Thymus (tissue), 14 donors: Measurements from ENCODE around the gene TTC4. TPM values are rescaled to one million over a fixed set of nuclear protein-coding genes. Genes with fewer than 3 reads are reported as not detected.
A peak's percentile ranks its signal among the peaks of the same experiment; 100 is the strongest.

ENCODE experiments used
- DNase-seq, 9 donors: peaks; one replicate each; pipeline ENCODE4 v3.0.0-alpha.2; 2013; ENCODE audit warnings: low spot score in 9 of 9, low read depth in 6 of 9, missing footprints in 1 of 9
- H3K27ac ChIP-seq, 2 donors: one replicate each; pipeline ENCODE4 v1.5.1; 2013; ENCODE audit warnings: control low read depth in 1 of 2, low read depth in 1 of 2, low read length in 1 of 2, mild to moderate bottlenecking in 1 of 2, moderate library complexity in 1 of 2
- H3K27me3 ChIP-seq, 2 donors: one replicate each; pipeline ENCODE4 v1.5.1; 2013; ENCODE audit warnings: low read length in 1 of 2; ENCODE audit not compliant: control insufficient read depth in 2 of 2, insufficient read depth in 1 of 2
- H3K36me3 ChIP-seq, 2 donors: one replicate each; pipeline ENCODE4 v1.5.1; 2013; ENCODE audit warnings: low read length in 1 of 2, mild to moderate bottlenecking in 1 of 2, moderate library complexity in 1 of 2; ENCODE audit not compliant: control insufficient read depth in 2 of 2, insufficient read depth in 2 of 2
- H3K4me1 ChIP-seq, 2 donors: one replicate each; pipeline ENCODE4 v1.5.1; 2013; ENCODE audit warnings: low read length in 2 of 2; ENCODE audit not compliant: control insufficient read depth in 2 of 2, insufficient read depth in 2 of 2
- H3K4me3 ChIP-seq, 2 donors: one replicate each; pipeline ENCODE4 v1.5.1; 2013; ENCODE audit warnings: low read length in 2 of 2, control low read depth in 1 of 2, mild to moderate bottlenecking in 1 of 2
- H3K9me3 ChIP-seq, 2 donors: one replicate each; pipeline ENCODE4 v1.5.1; 2013; ENCODE audit warnings: low read length in 1 of 2, mild to moderate bottlenecking in 1 of 2; ENCODE audit not compliant: control insufficient read depth in 2 of 2, insufficient read depth in 1 of 2
- WGBS: extraction: QIAGEN DNeasy Blood & Tissue Kit; methylation state at CpG from one replicate; pipeline ENCODE4 v1.1.7; 2013; 5-methylcytosine and 5-hydroxymethylcytosine counted together
- long read RNA-seq, 10 donors: transcript quantifications; one replicate each; lab custom pipeline, GENCODE V29; 2026
- polyA plus RNA-seq: library from polyadenylated mRNA; stranded (reverse); fragments of 200-250 nt; gene quantifications from one replicate; pipeline ENCODE4 v1.2.3, GENCODE V29; 2013
- total RNA-seq: library from RNA; stranded (reverse); fragments of 120-200 nt; gene quantifications from one replicate; pipeline ENCODE4 v1.2.4, GENCODE V29; 2013
- donor health status: healthy.

The TTC4 gene, protein sequence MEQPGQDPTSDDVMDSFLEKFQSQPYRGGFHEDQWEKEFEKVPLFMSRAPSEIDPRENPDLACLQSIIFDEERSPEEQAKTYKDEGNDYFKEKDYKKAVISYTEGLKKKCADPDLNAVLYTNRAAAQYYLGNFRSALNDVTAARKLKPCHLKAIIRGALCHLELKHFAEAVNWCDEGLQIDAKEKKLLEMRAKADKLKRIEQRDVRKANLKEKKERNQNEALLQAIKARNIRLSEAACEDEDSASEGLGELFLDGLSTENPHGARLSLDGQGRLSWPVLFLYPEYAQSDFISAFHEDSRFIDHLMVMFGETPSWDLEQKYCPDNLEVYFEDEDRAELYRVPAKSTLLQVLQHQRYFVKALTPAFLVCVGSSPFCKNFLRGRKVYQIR
- 19.9 TPM for total RNA-seq
- 20.6 TPM for polyA plus RNA-seq
- long read RNA-seq, donor 1, partial matches to known transcripts, result 0 of 2 reads
- long read RNA-seq, donor 1, other reads (novel, unspliced or antisense), result 0 of 2 reads
- long read RNA-seq, donor 2, transcript TTC4-201 (10 exons, 2,395 nt), result major isoform, 11 of 11 reads
- long read RNA-seq, donor 2, partial matches to known transcripts, result 0 of 11 reads
- long read RNA-seq, donor 2, other reads (novel, unspliced or antisense), result 0 of 11 reads
- long read RNA-seq, donor 3, transcript TTC4-201 (10 exons, 2,395 nt), result major isoform, 7 of 9 reads
- long read RNA-seq, donor 3, partial matches to known transcripts, result 0 of 9 reads
- long read RNA-seq, donor 3, other reads (novel, unspliced or antisense), result 0 of 9 reads
- long read RNA-seq, donor 4, transcript TTC4-201 (10 exons, 2,395 nt), result major isoform, 5 of 9 reads
- long read RNA-seq, donor 4, partial matches to known transcripts, result 0 of 9 reads
- long read RNA-seq, donor 4, other reads (novel, unspliced or antisense), result 0 of 9 reads
- long read RNA-seq, donor 5, transcript TTC4-201 (10 exons, 2,395 nt), result major isoform, 12 of 15 reads
- long read RNA-seq, donor 5, partial matches to known transcripts, result 0 of 15 reads
- long read RNA-seq, donor 5, other reads (novel, unspliced or antisense), result 0 of 15 reads
- long read RNA-seq, donor 6, transcript TTC4-201 (10 exons, 2,395 nt), result major isoform, 8 of 8 reads
- long read RNA-seq, donor 6, partial matches to known transcripts, result 0 of 8 reads
- long read RNA-seq, donor 6, other reads (novel, unspliced or antisense), result 0 of 8 reads
- long read RNA-seq, donor 7, transcript TTC4-201 (10 exons, 2,395 nt), result major isoform, 11 of 12 reads
- long read RNA-seq, donor 7, partial matches to known transcripts, result 0 of 12 reads
- long read RNA-seq, donor 7, other reads (novel, unspliced or antisense), result 0 of 12 reads
- long read RNA-seq, donor 8, partial matches to known transcripts, result 0 of 1 reads
- long read RNA-seq, donor 8, other reads (novel, unspliced or antisense), result 0 of 1 reads
- long read RNA-seq, donor 9, transcript TTC4-201 (10 exons, 2,395 nt), result major isoform, 8 of 10 reads
- long read RNA-seq, donor 9, partial matches to known transcripts, result 0 of 10 reads
- long read RNA-seq, donor 9, other reads (novel, unspliced or antisense), result 0 of 10 reads
- long read RNA-seq, donor 10, transcript TTC4-204 (3 exons, 549 nt), result major isoform, 6 of 12 reads
- long read RNA-seq, donor 10, transcript TTC4-201 (10 exons, 2,395 nt), result major isoform, 6 of 12 reads
- long read RNA-seq, donor 10, partial matches to known transcripts, result 0 of 12 reads
- long read RNA-seq, donor 10, other reads (novel, unspliced or antisense), result 0 of 12 reads

DNA sequence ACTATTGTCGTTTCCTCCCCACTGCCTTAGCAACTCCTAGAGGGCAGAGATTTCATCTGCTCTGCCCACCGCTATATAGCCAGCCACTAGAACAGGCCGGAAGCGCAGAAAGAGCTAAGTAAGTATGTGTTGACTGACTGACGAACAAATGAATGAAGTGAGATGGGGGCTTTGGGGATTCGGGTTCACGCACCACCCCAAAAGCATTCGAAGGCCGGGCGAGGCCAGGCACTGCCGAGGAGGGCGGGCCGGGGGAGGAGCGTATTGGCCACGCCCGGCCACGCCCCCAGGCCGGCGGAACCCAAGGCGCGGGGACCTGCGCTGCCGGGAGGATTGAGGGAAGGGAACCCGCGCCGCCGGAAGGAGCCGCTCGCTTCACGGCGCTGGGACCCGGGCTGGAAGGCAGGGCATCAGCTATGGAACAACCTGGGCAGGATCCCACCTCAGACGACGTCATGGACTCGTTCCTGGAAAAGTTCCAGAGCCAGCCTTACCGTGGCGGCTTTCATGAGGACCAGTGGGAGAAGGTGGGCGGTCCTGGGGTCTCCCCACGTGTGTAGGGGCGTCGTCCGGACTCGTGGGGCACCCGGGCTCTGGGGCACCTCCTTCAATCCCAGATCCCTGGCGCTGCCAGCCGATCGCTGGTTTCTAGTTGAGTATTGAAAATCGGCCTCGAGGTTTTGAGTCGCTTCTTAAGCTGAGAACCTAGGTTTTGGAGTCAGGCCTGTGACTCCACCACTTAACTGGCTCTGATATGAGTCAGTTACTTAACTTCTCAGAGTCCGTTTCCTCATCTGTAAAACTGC lies at the start of gene TTC4:
TSS of gene TTC4 (plus strand) at position 369 of the 806 bp plus-strand sequence. CDS start at position 417, 48 bp downstream.
- DNase-seq, result peak; percentile 44 to 91 (median 72)
- H3K27ac ChIP-seq, result peak within 1 kb of the TSS in 1 of 2 donors; percentile 86
- H3K36me3 ChIP-seq, result peaks cover 0 to 12% of the 10 kb centered on the region in 2 donors
- WGBS, result under 1% methylated on average over 51 of the region's 51 CpGs
- no peaks in the 10 kb centered on the region for H3K9me3 ChIP-seq
- no peaks in the 10 kb centered on the region for H3K27me3 ChIP-seq
- peak within 1 kb of the TSS; percentile 96 to 97 for H3K4me3 ChIP-seq
- peaks cover 11% of the 10 kb centered on the region in 2 donors for H3K4me1 ChIP-seq

DNA sequence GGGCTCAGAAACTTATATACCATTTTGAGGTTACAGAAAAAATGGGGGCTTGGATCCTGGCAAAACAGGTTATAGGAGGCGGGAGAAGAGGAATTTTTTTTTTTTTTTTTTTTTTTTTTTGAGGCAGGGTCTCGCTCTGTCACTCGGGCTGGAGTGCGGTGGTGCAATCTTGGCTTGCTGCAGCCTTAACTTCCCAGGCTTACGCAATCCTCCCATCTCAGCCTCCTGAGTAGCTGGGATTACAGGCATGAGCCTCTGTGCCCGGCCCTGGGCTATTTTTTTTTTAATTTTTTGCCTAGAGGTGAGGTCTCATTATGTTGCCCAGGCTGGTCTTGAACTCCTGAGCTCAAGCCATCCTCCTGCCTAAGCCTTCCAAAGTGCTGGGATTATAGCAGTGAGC lies 49.3 kb upstream of the TTC4 start:
- no peak overlapping the region for H3K4me3 ChIP-seq
- no peaks in the 10 kb centered on the region for H3K36me3 ChIP-seq
- H3K4me1 ChIP-seq, result no peaks in the 10 kb centered on the region
- H3K27ac ChIP-seq, result no peak overlapping the region
- H3K9me3 ChIP-seq, result peaks cover 0 to 4% of the 10 kb centered on the region in 2 donors
- WGBS, result 94% methylated on average over 6 of the region's 6 CpGs
- DNase-seq, result no peak
- no peaks in the 10 kb centered on the region for H3K27me3 ChIP-seq

- Histone ChIP-seq H3K27ac (no peak overlapping the region), H3K36me3 (no peaks in the 10 kb centered on the region), H3K4me3 (no peak overlapping the region), H3K9me3 (peaks cover 0 to 4% of the 10 kb centered on the region in 2 donors), H3K4me1 (no peaks in the 10 kb centered on the region), H3K27me3 (no peaks in the 10 kb centered on the region)
- no peak for DNase-seq
- 94% methylated on average over 2 of the region's 2 CpGs for WGBS
Measured at GRCh38 chr1:54667797-54668196, 47.9 kb upstream of the TTC4 start.

GRCh38 chr1:54668567-54668966 lies 47.1 kb upstream of the TTC4 start:
- no peak overlapping the region for H3K27ac ChIP-seq
- WGBS, result 96% methylated on average over 2 of the region's 2 CpGs
- no peaks in the 10 kb centered on the region for H3K36me3 ChIP-seq
- no peaks in the 10 kb centered on the region for H3K27me3 ChIP-seq
- no peaks in the 10 kb centered on the region for H3K4me1 ChIP-seq
- DNase-seq, result no peak
- H3K4me3 ChIP-seq, result no peak overlapping the region
- H3K9me3 ChIP-seq, result peaks cover 0 to 4% of the 10 kb centered on the region in 2 donors

DNA sequence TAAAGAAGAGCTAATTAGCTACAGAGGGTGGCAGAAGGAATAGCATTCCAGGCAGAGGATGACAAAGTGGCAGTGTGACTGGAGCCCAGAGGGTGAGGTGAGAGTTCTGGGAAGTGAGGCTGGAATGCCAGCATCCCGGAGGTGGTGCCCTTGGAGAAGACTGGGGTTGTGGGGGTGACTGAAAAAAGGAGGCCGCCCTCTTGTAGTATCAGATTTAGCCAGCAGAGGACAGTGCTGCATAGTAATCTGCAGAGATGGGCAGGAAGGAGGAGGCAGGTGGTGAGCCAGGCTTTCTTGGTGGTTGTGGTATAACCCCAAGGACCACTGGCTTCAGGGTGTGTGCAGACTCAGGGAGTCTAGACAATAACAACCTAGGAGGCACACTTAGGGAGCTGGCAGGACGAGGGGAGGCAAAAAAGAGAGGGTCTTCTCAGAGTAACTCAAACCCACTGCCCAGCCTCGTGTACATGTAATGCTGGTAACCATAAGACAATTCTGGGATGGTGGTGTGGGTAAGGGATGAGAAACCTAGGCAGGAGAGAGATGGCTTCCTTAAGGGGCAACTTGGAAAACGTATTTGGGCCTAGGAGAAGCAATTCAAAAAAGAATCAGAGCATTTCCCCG lies 43.6 kb upstream of the TTC4 start:
- no peaks in the 10 kb centered on the region for H3K4me1 ChIP-seq
- no peaks in the 10 kb centered on the region for H3K27me3 ChIP-seq
- H3K4me3 ChIP-seq, result no peak overlapping the region
- no peak overlapping the region for H3K27ac ChIP-seq
- 79% methylated on average over 6 of the region's 6 CpGs for WGBS
- H3K36me3 ChIP-seq, result no peaks in the 10 kb centered on the region
- DNase-seq, result peak in 8 of 9 donors; percentile 14 to 59 (median 34)
- no peaks in the 10 kb centered on the region for H3K9me3 ChIP-seq

DNA sequence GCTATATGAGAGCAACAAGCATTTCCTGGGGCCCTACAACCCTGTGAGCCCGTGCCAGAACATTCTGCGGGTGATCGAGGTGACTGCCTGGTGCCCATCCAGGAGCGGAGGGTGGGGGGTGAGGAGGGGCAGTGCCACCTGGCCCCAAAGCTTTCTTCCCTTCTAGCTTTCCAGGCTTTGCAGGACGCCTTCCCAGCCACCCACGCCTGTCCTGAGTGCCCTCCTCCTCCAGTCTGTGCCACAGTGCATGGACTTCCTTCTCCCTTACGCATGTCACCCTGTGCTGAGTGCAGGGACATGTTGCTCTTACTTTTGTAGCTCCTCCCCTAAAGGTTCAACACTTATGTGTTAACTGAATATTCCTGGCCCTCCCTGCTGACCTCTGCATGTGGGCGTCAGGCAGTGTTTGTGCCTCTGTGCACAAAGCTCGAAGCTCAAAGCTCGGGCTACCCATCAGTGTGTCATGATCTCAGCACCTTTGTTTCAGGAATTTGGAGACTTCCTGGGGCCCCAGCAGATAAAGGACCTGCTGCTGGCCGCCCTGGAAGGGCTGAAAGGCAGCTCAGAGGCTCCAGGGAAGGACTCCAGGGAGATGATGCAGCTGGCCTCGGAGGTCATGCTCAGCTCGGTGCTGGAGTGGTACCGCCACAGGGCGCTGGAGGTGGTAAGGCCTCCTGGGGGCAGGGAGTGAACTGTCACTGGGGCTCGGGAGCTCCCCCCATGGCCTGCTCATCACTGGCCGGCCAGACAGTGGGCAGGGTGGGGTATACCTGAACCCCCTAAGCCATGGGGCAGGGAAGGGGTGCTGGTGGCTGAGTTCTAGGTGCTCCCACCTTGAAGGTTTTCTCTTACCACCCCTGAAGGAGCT lies 36.7 kb upstream of the TTC4 start:
- no peaks in the 10 kb centered on the region for H3K9me3 ChIP-seq
- H3K27ac ChIP-seq, result no peak overlapping the region
- H3K36me3 ChIP-seq, result no peaks in the 10 kb centered on the region
- no peaks in the 10 kb centered on the region for H3K4me1 ChIP-seq
- no peak overlapping the region for H3K4me3 ChIP-seq
- no peaks in the 10 kb centered on the region for H3K27me3 ChIP-seq
- 94% methylated on average over 17 of the region's 17 CpGs for WGBS
- DNase-seq, result no peak

DNA sequence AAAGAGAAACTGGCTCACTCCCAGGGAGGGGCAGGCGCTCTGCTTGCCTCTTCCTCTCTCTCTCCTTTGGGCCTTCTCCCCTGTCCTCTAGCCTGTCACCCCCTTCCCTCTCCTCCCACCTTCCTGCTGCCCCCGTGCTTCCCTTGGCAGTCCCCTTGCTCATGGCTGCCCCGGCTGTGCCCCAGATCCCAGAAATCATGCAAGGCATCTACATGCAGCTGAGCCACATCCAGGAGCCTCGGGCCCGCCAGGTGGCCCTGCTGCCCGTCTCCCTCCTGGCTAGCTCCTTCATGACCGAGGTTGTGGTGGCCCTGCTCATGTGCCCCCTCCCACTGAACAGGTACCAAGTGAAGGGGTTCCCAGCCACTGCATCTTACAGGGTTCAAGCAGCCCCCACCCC lies 36.0 kb upstream of the TTC4 start:
- Histone ChIP-seq H3K9me3 (no peaks in the 10 kb centered on the region), H3K36me3 (no peaks in the 10 kb centered on the region), H3K27me3 (no peaks in the 10 kb centered on the region), H3K4me1 (no peaks in the 10 kb centered on the region), H3K27ac (no peak overlapping the region), H3K4me3 (no peak overlapping the region)
- DNase-seq, result no peak
- 94% methylated on average over 7 of the region's 7 CpGs for WGBS
